Endothelial cell of umbilical vein (primary cell): ENCODE measurements around the gene ATP6V1G2. TPM values are rescaled to one million over a fixed set of nuclear protein-coding genes. Genes with fewer than 3 reads are reported as not detected.

Experiments used
- BruUV-seq: library from RNA; stranded (reverse); fragments of 400-500 nt; replicated peaks from 2 replicates; lab custom pipeline; 2021; lab: Mats Ljungman, UMichigan
- CTCF ChIA-PET: fragments of 300-600, 350-600 bp; sonication (Branson Sonifier 250); formaldehyde crosslinking; loops from one replicate; lab custom pipeline; 2021; ENCODE audit warnings: antibody characterized with exemption, inconsistent platforms; lab: Charles Lee
- POLR2A ChIA-PET: fragments of 300-600, 350-600 bp; sonication (Branson Sonifier 250); formaldehyde crosslinking; loops from one replicate; lab custom pipeline; 2021; ENCODE audit warnings: antibody characterized with exemption, inconsistent platforms; lab: Charles Lee
- DNase-seq: peaks from one replicate; pipeline ENCODE4 v3.0.0-alpha.2; 2011; ENCODE audit warnings: low read depth, low spot score
- FAIRE-seq: peaks from 2 replicates; lab custom pipeline; 2011; peaks lifted over from hg19 to GRCh38; lab: Jason Lieb, UNC
- H2AFZ ChIP-seq: 2 replicates; pipeline ENCODE4 v1.6.0; 2012; ENCODE audit warnings: low read depth, low read length, control low read depth, inconsistent platforms
- H3K27ac ChIP-seq: 2 replicates; pipeline ENCODE4 v1.5.1; 2011; ENCODE audit warnings: low read depth, mild to moderate bottlenecking, control low read depth, low read length, moderate library complexity; ENCODE audit not compliant: insufficient read depth
- H3K27me3 ChIP-seq, 2 experiments: 2 replicates each; pipeline versions ENCODE4 v1.6.0 to v1.6.1; 2011; ENCODE audit warnings: low read length in 2 of 2, mixed read lengths in 1 of 2; ENCODE audit not compliant: control insufficient read depth in 2 of 2, insufficient read depth in 2 of 2
- H3K36me3 ChIP-seq, 2 experiments: 2 replicates in 1 of 2; 3 replicates in 1 of 2; pipeline ENCODE4 v1.5.1; 2011; ENCODE audit warnings: low read length in 2 of 2, mild to moderate bottlenecking in 1 of 2, moderate library complexity in 1 of 2; ENCODE audit not compliant: control insufficient read depth in 2 of 2, insufficient read depth in 2 of 2; ENCODE audit errors: extremely low read depth in 1 of 2
- H3K4me1 ChIP-seq: 3 replicates; pipeline ENCODE4 v1.5.1; 2011; ENCODE audit warnings: mild to moderate bottlenecking, low read length; ENCODE audit not compliant: control insufficient read depth, insufficient read depth; ENCODE audit errors: extremely low read depth
- H3K4me2 ChIP-seq: 2 replicates; pipeline ENCODE4 v1.6.1; 2011; ENCODE audit warnings: low read length, control low read depth, mixed read lengths; ENCODE audit not compliant: insufficient read depth
- H3K4me3 ChIP-seq, 3 experiments: fragments of 200-600 bp in 1 of 3; sonication (generic), shearing (Covaris generic) in 1 of 3; replicated peaks in 1 of 3; 2 replicates each; pipeline ENCODE4 v1.5.1; 2011 to 2016; ENCODE audit warnings: control low read depth in 3 of 3, low read length in 3 of 3, mild to moderate bottlenecking in 2 of 3, inconsistent platforms in 1 of 3, low read depth in 1 of 3, moderate library complexity in 1 of 3; ENCODE audit not compliant: insufficient read depth in 1 of 3
- H3K79me2 ChIP-seq: 2 replicates; pipeline ENCODE4 v1.6.0; 2012; ENCODE audit warnings: low read length, inconsistent platforms; ENCODE audit not compliant: control insufficient read depth, insufficient read depth
- H3K9ac ChIP-seq: replicated peaks from 2 replicates; pipeline ENCODE3; 2011; ENCODE audit warnings: low read length, control low read depth; ENCODE audit not compliant: insufficient read depth; ENCODE audit errors: extremely low read depth
- H3K9me1 ChIP-seq: replicated peaks from 3 replicates; pipeline ENCODE4 v1.6.0; 2011; ENCODE audit warnings: mild to moderate bottlenecking, low read length; ENCODE audit not compliant: control insufficient read depth, insufficient read depth; ENCODE audit errors: extremely low read depth
- H3K9me3 ChIP-seq: replicated peaks from 2 replicates; pipeline ENCODE4 v1.5.1; 2012; ENCODE audit warnings: low read length, inconsistent platforms; ENCODE audit not compliant: control insufficient read depth, insufficient read depth
- H4K20me1 ChIP-seq: replicated peaks from 2 replicates; pipeline ENCODE3; 2011; ENCODE audit warnings: mild to moderate bottlenecking, low read length; ENCODE audit not compliant: control insufficient read depth, insufficient read depth; ENCODE audit errors: extremely low read depth
- EZH2 ChIP-seq: IDR thresholded peaks from 2 replicates; pipeline ENCODE4 v1.6.1; 2012; ENCODE audit warnings: borderline replicate concordance, low read depth, mild to moderate bottlenecking, moderate library complexity, low read length, inconsistent platforms; ENCODE audit not compliant: severe bottlenecking
- FOS ChIP-seq: IDR thresholded peaks from 2 replicates; pipeline ENCODE4 v1.6.1; 2011; ENCODE audit warnings: mild to moderate bottlenecking, low read length, moderate library complexity, borderline replicate concordance; ENCODE audit not compliant: insufficient read depth
- GATA2 ChIP-seq: IDR thresholded peaks from 2 replicates; pipeline ENCODE4 v1.7.0; 2011; ENCODE audit warnings: low read depth, mild to moderate bottlenecking, moderate library complexity, mixed read lengths, low read length; ENCODE audit not compliant: insufficient read length, insufficient read depth
- JUN ChIP-seq: IDR thresholded peaks from 2 replicates; pipeline ENCODE4 v1.6.1; 2011; ENCODE audit warnings: borderline replicate concordance, low read depth; ENCODE audit not compliant: insufficient read length, insufficient read depth
- MYC ChIP-seq: IDR thresholded peaks from one replicate; pipeline ENCODE4 v1.6.1; 2011; ENCODE audit warnings: mild to moderate bottlenecking, low read depth, low read length
- POLR2A ChIP-seq: IDR thresholded peaks from 2 replicates; pipeline ENCODE4 v1.6.1; 2012; ENCODE audit warnings: low read depth, mild to moderate bottlenecking, control low read depth, low read length
- POLR2AphosphoS5 ChIP-seq: IDR thresholded peaks from 2 replicates; pipeline ENCODE4 v1.6.1; 2012; ENCODE audit warnings: low read depth, mild to moderate bottlenecking, control low read depth, low read length, moderate library complexity; ENCODE audit not compliant: insufficient read depth
- dilution Hi-C: fragments of 300-500 bp; cut with MboI; formaldehyde crosslinking; loops from one replicate; pipeline ENCODE4 v1.15.0; 2019; ENCODE audit warnings: low sequenced_read_pairs; ENCODE audit not compliant: extremely low pct_ligation_motif_present
- intact Hi-C: fragments of 100-400 bp; cut with micrococcal nuclease; formaldehyde crosslinking; loops from one replicate; pipeline ENCODE4 v1.10.0; 2022
- polyA plus RNA-seq, 4 experiments: library from polyadenylated mRNA; depleted of rRNA in 3 of 4; stranded (reverse) in 3 of 4; unstranded in 1 of 4; fragments of >200 nt; gene quantifications; 2 replicates each; pipeline versions ENCODE4 v1.2.1 to v1.2.3, GENCODE V29; 2011 to 2012; ENCODE audit warnings: missing spikeins in 1 of 4
- total RNA-seq: library from RNA; stranded (reverse); gene quantifications from 2 replicates; pipeline ENCODE4 v1.2.3, GENCODE V29; 2021
- TF ChIP-seq, protein P1 (sequence below): IDR thresholded peaks from 2 replicates; pipeline ENCODE4 v1.6.1; 2011; ENCODE audit not compliant: insufficient read depth, insufficient read length
- TF ChIP-seq, protein P2 (sequence below), 2 donors: IDR thresholded peaks; 1 replicate in 1 of 2; 2 replicates in 1 of 2; pipeline ENCODE4 v1.5.1; 2011; ENCODE audit warnings: low read length in 2 of 2, mild to moderate bottlenecking in 2 of 2, moderate library complexity in 2 of 2, control low read depth in 1 of 2, inconsistent platforms in 1 of 2, low read depth in 1 of 2; ENCODE audit not compliant: insufficient read depth in 1 of 2; ENCODE audit errors: extremely low read depth in 1 of 2

The ATP6V1G2 gene
- total and polyA plus RNA-seq, 2 donors (not counting 3 experiments of a cell fraction or from before 2014, with no cell fraction given), result 0.70 to 0.84 TPM

DNA sequence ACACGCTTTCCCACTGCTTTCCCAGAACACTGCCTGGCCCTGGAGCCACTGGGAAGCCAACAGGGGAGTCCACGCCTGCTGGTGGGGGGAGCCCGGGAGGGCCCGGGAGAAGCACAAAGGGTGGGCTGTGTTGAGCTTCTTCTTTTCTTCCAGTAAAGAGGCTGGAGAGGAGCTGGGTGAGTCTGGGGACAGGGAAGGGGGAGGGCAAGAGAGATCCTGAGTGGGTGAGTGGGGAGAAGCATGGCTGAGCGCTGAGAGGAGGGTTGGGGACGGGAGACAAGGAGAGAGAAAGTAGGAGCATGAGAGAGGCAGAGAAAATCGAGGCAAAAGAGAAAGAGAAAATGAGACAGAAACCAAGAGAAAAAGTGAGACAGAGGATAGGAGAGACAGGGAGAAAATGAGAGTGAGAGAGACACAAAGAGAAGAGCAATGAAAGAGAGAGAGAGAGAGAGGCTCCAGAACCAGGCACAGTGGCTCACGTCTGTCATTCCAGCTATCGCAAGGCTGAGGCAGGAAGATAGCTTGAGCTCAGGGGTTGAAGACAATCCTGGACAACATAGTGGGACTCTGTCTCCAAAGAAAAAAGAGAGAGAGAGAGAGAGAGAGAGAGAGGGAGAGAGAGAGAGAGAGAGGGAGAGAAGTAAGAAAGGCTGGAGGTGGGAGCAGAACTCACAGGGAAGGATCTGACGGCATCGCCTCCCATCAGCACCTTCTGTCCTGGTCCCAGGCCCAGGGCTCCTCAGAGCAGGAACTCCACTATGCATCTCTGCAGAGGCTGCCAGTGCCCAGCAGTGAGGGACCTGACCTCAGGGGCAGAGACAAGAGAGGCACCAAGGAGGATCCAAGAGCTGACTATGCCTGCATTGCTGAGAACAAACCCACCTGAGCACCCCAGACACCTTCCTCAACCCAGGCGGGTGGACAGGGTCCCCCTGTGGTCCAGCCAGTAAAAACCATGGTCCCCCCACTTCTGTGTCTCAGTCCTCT is 41.7 kb upstream of the ATP6V1G2 start:
- Histone ChIP-seq H3K9ac (no peak overlapping the region), H3K36me3 (no peaks in the 10 kb centered on the region), H3K9me1 (no peaks in the 10 kb centered on the region), H3K27me3 (no peaks in the 10 kb centered on the region), H3K79me2 (no peaks in the 10 kb centered on the region), H3K4me3 (no peak overlapping the region), H4K20me1 (no peaks in the 10 kb centered on the region), H3K4me1 (no peaks in the 10 kb centered on the region), H3K4me2 (no peak overlapping the region), H2AFZ (peak overlapping the region; percentile 15), H3K9me3 (no peaks in the 10 kb centered on the region), H3K27ac (no peak overlapping the region)
- ChIA-PET CTCF (interaction anchor here (17.0 to 32.6 kb wide), 2 partner anchors 8 to 32 kb away, joined by 286 to 1517 read pairs; partner anchors contain the start of genes ATP6V1G2, DDX39B, NCR3 and NFKBIL1), POLR2A (interaction anchor here (1.6 kb wide), 1 partner anchor 7 kb away, joined by 5 read pairs; no protein-coding TSS in a partner anchor)
- TF ChIP-seq JUN, result no peak
- TF ChIP-seq, protein P1, sequence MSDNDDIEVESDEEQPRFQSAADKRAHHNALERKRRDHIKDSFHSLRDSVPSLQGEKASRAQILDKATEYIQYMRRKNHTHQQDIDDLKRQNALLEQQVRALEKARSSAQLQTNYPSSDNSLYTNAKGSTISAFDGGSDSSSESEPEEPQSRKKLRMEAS, result no peak
- no peak for TF ChIP-seq POLR2AphosphoS5
- no peak for TF ChIP-seq EZH2
- no peak for TF ChIP-seq POLR2A
- no peak for TF ChIP-seq GATA2
- TF ChIP-seq, protein P2, sequence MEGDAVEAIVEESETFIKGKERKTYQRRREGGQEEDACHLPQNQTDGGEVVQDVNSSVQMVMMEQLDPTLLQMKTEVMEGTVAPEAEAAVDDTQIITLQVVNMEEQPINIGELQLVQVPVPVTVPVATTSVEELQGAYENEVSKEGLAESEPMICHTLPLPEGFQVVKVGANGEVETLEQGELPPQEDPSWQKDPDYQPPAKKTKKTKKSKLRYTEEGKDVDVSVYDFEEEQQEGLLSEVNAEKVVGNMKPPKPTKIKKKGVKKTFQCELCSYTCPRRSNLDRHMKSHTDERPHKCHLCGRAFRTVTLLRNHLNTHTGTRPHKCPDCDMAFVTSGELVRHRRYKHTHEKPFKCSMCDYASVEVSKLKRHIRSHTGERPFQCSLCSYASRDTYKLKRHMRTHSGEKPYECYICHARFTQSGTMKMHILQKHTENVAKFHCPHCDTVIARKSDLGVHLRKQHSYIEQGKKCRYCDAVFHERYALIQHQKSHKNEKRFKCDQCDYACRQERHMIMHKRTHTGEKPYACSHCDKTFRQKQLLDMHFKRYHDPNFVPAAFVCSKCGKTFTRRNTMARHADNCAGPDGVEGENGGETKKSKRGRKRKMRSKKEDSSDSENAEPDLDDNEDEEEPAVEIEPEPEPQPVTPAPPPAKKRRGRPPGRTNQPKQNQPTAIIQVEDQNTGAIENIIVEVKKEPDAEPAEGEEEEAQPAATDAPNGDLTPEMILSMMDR (IDR thresholded peaks at IDR 0.05; ENCODE audit: extremely low read depth in 1 of 2, insufficient read depth in 1 of 2, low read depth in 1 of 2, low read length in 2 of 2), result no peak
- no peak for TF ChIP-seq MYC
- TF ChIP-seq FOS, result no peak
- DNase-seq, result no peak
- no peak for FAIRE-seq
- dilution Hi-C loops, result no loop called here
- no TSS peak for BruUV-seq
- intact Hi-C loops, result no loop called here
